GM12878 (cell line): ENCODE measurements around the gene RAET1E. TPM values are rescaled to one million over a fixed set of nuclear protein-coding genes. Genes with fewer than 3 reads are reported as not detected.

Experiments used
- ATAC-seq: fragments of 200-7000 bp; cut with Tn5 transposase; 3 replicates; pipeline ENCODE4 v1.9.1; 2020; ENCODE audit warnings: mild to moderate bottlenecking, moderate library complexity
- BruUV-seq: library from RNA; stranded (reverse); fragments of 400-500 nt; replicated peaks from 2 replicates; lab custom pipeline; 2021; lab: Mats Ljungman, UMichigan
- CTCF ChIA-PET: fragments of 300-600 bp; sonication (Branson Sonifier 250); formaldehyde crosslinking; extraction: SDS; loops from one replicate; lab custom pipeline; 2021; ENCODE audit warnings: inconsistent platforms; lab: Yijun Ruan, JAX
- POLR2A ChIA-PET: fragments of 350-600 bp; formaldehyde crosslinking; extraction: SDS; loops from one replicate; lab custom pipeline; 2021; ENCODE audit warnings: inconsistent platforms; lab: Charles Lee
- RAD21 ChIA-PET: fragments of 300-600 bp; sonication (Branson Sonifier 250); formaldehyde crosslinking; loops from one replicate; lab custom pipeline; 2023; ENCODE audit warnings: antibody characterized with exemption; ENCODE audit not compliant: unreplicated experiment; lab: Charles Lee
- SMC1A ChIA-PET: fragments of 300-600 bp; sonication (Branson Sonifier 250); formaldehyde crosslinking; loops from one replicate; lab custom pipeline; 2023; ENCODE audit not compliant: unreplicated experiment, uncharacterized antibody; lab: Charles Lee
- DNase-seq: peaks from one replicate; pipeline ENCODE4 v3.0.0-alpha.2; 2011; ENCODE audit warnings: low read depth, low spot score
- FAIRE-seq: peaks from 3 replicates; lab custom pipeline; 2011; peaks lifted over from hg19 to GRCh38; lab: Jason Lieb, UNC
- H2AFZ ChIP-seq: 2 replicates; pipeline ENCODE4 v1.6.0; 2011; ENCODE audit warnings: low read depth, low read length, control low read depth; ENCODE audit not compliant: control insufficient read depth
- H3K27ac ChIP-seq: 2 replicates; pipeline ENCODE4 v1.5.1; 2011; ENCODE audit warnings: control low read depth; ENCODE audit not compliant: control insufficient read depth, insufficient read depth
- H3K27me3 ChIP-seq, 2 experiments: replicated peaks in 1 of 2; 2 replicates each; pipeline versions ENCODE4 v1.6.0 to v1.6.1; 2011; ENCODE audit warnings: low read length in 1 of 2; ENCODE audit not compliant: control insufficient read depth in 2 of 2, insufficient read depth in 2 of 2
- H3K36me3 ChIP-seq, 2 experiments: 2 replicates each; pipeline ENCODE4 v1.5.1; 2011; ENCODE audit warnings: low read length in 1 of 2; ENCODE audit not compliant: control insufficient read depth in 2 of 2, insufficient read depth in 2 of 2
- H3K4me1 ChIP-seq: 2 replicates; pipeline ENCODE4 v1.6.1; 2011; ENCODE audit warnings: mild to moderate bottlenecking, low read length, moderate library complexity, mixed read lengths; ENCODE audit not compliant: control insufficient read depth, insufficient read depth
- H3K4me2 ChIP-seq: 2 replicates; pipeline ENCODE4 v1.6.0; 2011; ENCODE audit warnings: control low read depth; ENCODE audit not compliant: control insufficient read depth, insufficient read depth
- H3K4me3 ChIP-seq: fragments of 200-600 bp; sonication (generic); 2 replicates; pipeline ENCODE4 v1.5.1; 2016
- H3K79me2 ChIP-seq: 2 replicates; pipeline ENCODE4 v1.6.0; 2011; ENCODE audit warnings: low read length; ENCODE audit not compliant: control insufficient read depth, insufficient read depth
- H3K9ac ChIP-seq: 2 replicates; pipeline ENCODE4 v1.8.0; 2011; ENCODE audit warnings: low read length, control low read depth, mixed read lengths; ENCODE audit not compliant: control insufficient read depth, insufficient read depth
- H3K9me3 ChIP-seq: replicated peaks from 3 replicates; pipeline ENCODE4 v1.5.1; 2011; ENCODE audit warnings: mild to moderate bottlenecking, low read length; ENCODE audit not compliant: control insufficient read depth, insufficient read depth
- H4K20me1 ChIP-seq: 2 replicates; pipeline ENCODE4 v1.6.0; 2011; ENCODE audit not compliant: control insufficient read depth, insufficient read depth
- HDAC2 ChIP-seq: fragments of 200-600 bp; sonication (generic); IDR thresholded peaks from 2 replicates; pipeline ENCODE4 v1.6.1; 2017
- IKZF2 ChIP-seq, 2 experiments: fragments of 450-650 bp; IDR thresholded peaks; 2 replicates each; pipeline ENCODE4 v1.6.1; 2017; ENCODE audit warnings: mild to moderate bottlenecking in 2 of 2, moderate library complexity in 2 of 2
- TBL1XR1 ChIP-seq: IDR thresholded peaks from 2 replicates; pipeline ENCODE4 v1.6.1; 2012; ENCODE audit warnings: low read depth, low read length, improper control_type of control experiment
- WGBS: methylation state at CpG from one replicate; pipeline ENCODE4 v1.1.6; 2016; ENCODE audit warnings: low lambda C conversion rate; ENCODE audit not compliant: insufficient replicate concordance, insufficient coverage; ENCODE audit errors: missing lambda C conversion rate; 5-methylcytosine and 5-hydroxymethylcytosine counted together
- in situ Hi-C: fragments of 300-500 bp; cut with MboI; formaldehyde crosslinking; loops from 9 replicates; pipeline ENCODE4 v1.14.3; 2018; ENCODE audit warnings: mixed read lengths
- intact Hi-C: fragments of 100-400 bp; cut with micrococcal nuclease; formaldehyde crosslinking; loops from one replicate; pipeline ENCODE4 v1.14.2; 2022; ENCODE audit not compliant: unreplicated experiment
- polyA plus RNA-seq, 11 experiments: library from polyadenylated mRNA; depleted of rRNA in 4 of 11; unstranded in 6 of 11; stranded (reverse) in 5 of 11; fragments of >200 nt; fragmentation: Nextera tagmentation in 4 of 11; fragmentation: Illumina TruSeq in 1 of 11; extraction: Ambion mirVana in 4 of 11; extraction: Trizol in 1 of 11; gene quantifications; 1 replicate in 1 of 11; 2 replicates in 10 of 11; pipeline versions ENCODE4 v1.2.1 to v1.2.3, GENCODE V29; 2011 to 2016; ENCODE audit warnings: inconsistent platforms in 2 of 11, missing spikeins in 2 of 11, low read depth in 1 of 11
- total RNA-seq, 4 experiments: library from RNA; depleted of rRNA in 3 of 4; stranded (reverse); fragments of >200 nt in 3 of 4; fragmentation: Illumina TruSeq in 1 of 4; extraction: Trizol in 1 of 4; gene quantifications; 2 replicates each; pipeline versions ENCODE4 v1.2.1 to v1.2.3, GENCODE V29; 2013 to 2021
- TF ChIP-seq, protein P1 (sequence below), 3 experiments: IDR thresholded peaks in 2 of 3; conservative IDR thresholded peaks in 1 of 3; 2 replicates each; pipeline ENCODE4 v1.5.1; 2011; ENCODE audit warnings: low read depth in 3 of 3, low read length in 3 of 3, mild to moderate bottlenecking in 3 of 3, control low read depth in 2 of 3, moderate library complexity in 2 of 3, inconsistent platforms in 1 of 3, mixed read lengths in 1 of 3; ENCODE audit not compliant: control insufficient read depth in 2 of 3, insufficient read depth in 1 of 3; ENCODE audit errors: extremely low read depth in 1 of 3

RAET1E gene
- total and polyA plus RNA-seq, 10 of the 15 experiments (the other 5 are each of a cell fraction or from before 2014, with no cell fraction given) = not detected

DNA sequence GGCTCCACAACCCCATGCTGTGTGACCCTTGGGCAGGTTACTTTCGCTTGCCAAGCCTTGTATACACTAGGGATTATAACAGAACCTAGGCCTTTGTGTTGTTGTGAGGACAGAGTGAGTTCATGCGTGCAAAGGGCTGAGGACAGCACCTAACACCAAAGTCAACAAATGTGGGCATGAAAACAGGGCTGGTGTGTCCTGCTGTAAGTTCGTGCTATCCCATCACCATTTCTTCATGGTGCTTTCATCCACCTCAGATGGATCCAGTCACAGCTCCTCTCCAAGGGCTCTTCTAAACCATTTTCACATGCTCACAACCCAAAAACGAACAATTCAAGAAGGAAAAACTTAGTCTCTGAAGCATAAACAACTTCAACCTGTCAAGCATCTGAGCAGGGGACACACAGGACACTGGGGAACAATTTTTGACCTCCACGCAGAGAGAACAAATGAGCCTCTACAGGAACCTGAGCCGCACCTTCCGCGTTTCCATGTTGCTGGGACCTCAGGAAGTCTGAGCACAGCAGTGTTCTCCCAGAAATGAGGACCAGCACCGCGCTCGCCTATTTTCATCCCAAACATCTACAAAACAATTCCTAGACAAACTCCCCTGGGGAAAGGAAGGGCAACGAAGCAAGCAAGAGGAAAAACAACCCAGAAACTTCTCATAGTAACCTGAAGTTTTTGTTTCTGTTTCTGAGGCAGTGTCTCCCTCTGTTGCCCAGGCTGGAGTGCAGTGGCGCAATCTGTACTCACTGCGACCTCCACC lies 36.9 kb downstream of the RAET1E start:
- Histone ChIP-seq H3K79me2 (no peaks in the 10 kb centered on the region), H3K4me3 (no peak overlapping the region), H3K27me3 (peaks cover 5 to 12% of the 10 kb centered on the region in 2 experiments), H3K4me2 (no peak overlapping the region), H3K36me3 (no peaks in the 10 kb centered on the region), H3K9ac (no peak overlapping the region), H3K27ac (no peak overlapping the region), H4K20me1 (no peaks in the 10 kb centered on the region), H2AFZ (no peak overlapping the region), H3K4me1 (no peaks in the 10 kb centered on the region; the same call in 1 of the 2 replicates), H3K9me3 (no peaks in the 10 kb centered on the region; the same call in 2 of the 3 replicates)
- DNase-seq (no peak), FAIRE-seq (no peak), ATAC-seq (no peak)
- no TSS peak for BruUV-seq
- WGBS = 46% methylated on average over 14 of the region's 14 CpGs
- ChIA-PET SMC1A (no interaction called here), CTCF (interaction anchor here (0.7 kb wide), 1 partner anchor 136 kb away, joined by 3 read pairs; no protein-coding TSS in a partner anchor), POLR2A (no interaction called here), RAD21 (no interaction called here)
- no peak for TF ChIP-seq HDAC2
- TF ChIP-seq IKZF2 (IDR thresholded peaks at IDR 0.05) = no peak
- no peak for TF ChIP-seq TBL1XR1
- TF ChIP-seq, protein P1, sequence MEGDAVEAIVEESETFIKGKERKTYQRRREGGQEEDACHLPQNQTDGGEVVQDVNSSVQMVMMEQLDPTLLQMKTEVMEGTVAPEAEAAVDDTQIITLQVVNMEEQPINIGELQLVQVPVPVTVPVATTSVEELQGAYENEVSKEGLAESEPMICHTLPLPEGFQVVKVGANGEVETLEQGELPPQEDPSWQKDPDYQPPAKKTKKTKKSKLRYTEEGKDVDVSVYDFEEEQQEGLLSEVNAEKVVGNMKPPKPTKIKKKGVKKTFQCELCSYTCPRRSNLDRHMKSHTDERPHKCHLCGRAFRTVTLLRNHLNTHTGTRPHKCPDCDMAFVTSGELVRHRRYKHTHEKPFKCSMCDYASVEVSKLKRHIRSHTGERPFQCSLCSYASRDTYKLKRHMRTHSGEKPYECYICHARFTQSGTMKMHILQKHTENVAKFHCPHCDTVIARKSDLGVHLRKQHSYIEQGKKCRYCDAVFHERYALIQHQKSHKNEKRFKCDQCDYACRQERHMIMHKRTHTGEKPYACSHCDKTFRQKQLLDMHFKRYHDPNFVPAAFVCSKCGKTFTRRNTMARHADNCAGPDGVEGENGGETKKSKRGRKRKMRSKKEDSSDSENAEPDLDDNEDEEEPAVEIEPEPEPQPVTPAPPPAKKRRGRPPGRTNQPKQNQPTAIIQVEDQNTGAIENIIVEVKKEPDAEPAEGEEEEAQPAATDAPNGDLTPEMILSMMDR (IDR thresholded peaks at IDR 0.05 in 2 of 3, conservative IDR thresholded peaks at IDR 0.05 in 1 of 3; ENCODE audit: control insufficient read depth in 2 of 3, extremely low read depth in 1 of 3, insufficient read depth in 1 of 3, low read depth in 3 of 3, low read length in 3 of 3) = peak in 1 of 3 experiments; percentile 19; a peak in 1 of 6 replicates
- in situ Hi-C loops (no loop called here), intact Hi-C loops (loop anchor here (10.0 kb wide), 1 partner anchor 136 kb away; no protein-coding TSS in a partner anchor)
